ENCODE results near the gene GALNT14. TPM values are rescaled to one million over a fixed set of nuclear protein-coding genes. Genes with fewer than 3 reads are reported as not detected.
A peak's percentile ranks its signal among the peaks of the same experiment; 100 is the strongest.

Gene GALNT14
- total RNA-seq, 1 donor from 2014 or later: 0.83 TPM

GRCh38 chr2:31038385-31038784, 99.9 kb downstream of the GALNT14 start:
- DNase-seq (no peak), ATAC-seq (no peak)
- Histone ChIP-seq H3K9me3 (peaks cover 18% of the 10 kb centered on the region), H3K4me1 (no peaks in the 10 kb centered on the region), H3K4me3 (no peak overlapping the region), H3K27ac (no peak overlapping the region), H3K27me3 (ENCODE audit: low read depth) (no peaks in the 10 kb centered on the region), H3K36me3 (no peaks in the 10 kb centered on the region)
- no peak for TF ChIP-seq CTCF (IDR thresholded peaks at IDR 0.05)
- intact Hi-C loops (cut with DNase I): no loop called here

- no peak for ATAC-seq
- TF ChIP-seq CTCF (IDR thresholded peaks at IDR 0.05): no peak
- no peaks in the 10 kb centered on the region for H3K27me3 ChIP-seq (ENCODE audit: low read depth)
Observed at GRCh38 chr2:31037058-31037457, 101.2 kb downstream of the GALNT14 start.

GRCh38 chr2:31033032-31033431, 105.2 kb downstream of the GALNT14 start:
- H3K9me3 ChIP-seq: peaks cover 18% of the 10 kb centered on the region
- H3K4me1 ChIP-seq: no peaks in the 10 kb centered on the region
- intact Hi-C loops (cut with DNase I): no loop called here
- H3K4me3 ChIP-seq: no peak overlapping the region
- ATAC-seq (no peak), DNase-seq (no peak)
- H3K27ac ChIP-seq: no peak overlapping the region
- H3K27me3 ChIP-seq (ENCODE audit: low read depth): no peaks in the 10 kb centered on the region
- no peak for TF ChIP-seq CTCF (IDR thresholded peaks at IDR 0.05)
- no peaks in the 10 kb centered on the region for H3K36me3 ChIP-seq

More at GRCh38 chr2:31037058-31037457, 101.2 kb downstream of the GALNT14 start:
- no peaks in the 10 kb centered on the region for H3K36me3 ChIP-seq
- intact Hi-C loops (cut with DNase I): no loop called here
- no peak overlapping the region for H3K4me3 ChIP-seq
- H3K4me1 ChIP-seq: no peaks in the 10 kb centered on the region
- peaks cover 18% of the 10 kb centered on the region for H3K9me3 ChIP-seq
- DNase-seq: no peak
- H3K27ac ChIP-seq: no peak overlapping the region

GRCh38 chr2:31032475-31032874, 105.8 kb downstream of the GALNT14 start:
- Histone ChIP-seq H3K27me3 (ENCODE audit: low read depth) (no peaks in the 10 kb centered on the region), H3K9me3 (peaks cover 16% of the 10 kb centered on the region), H3K36me3 (no peaks in the 10 kb centered on the region), H3K4me3 (no peak overlapping the region), H3K4me1 (no peaks in the 10 kb centered on the region), H3K27ac (no peak overlapping the region)
- TF ChIP-seq CTCF (IDR thresholded peaks at IDR 0.05): no peak
- intact Hi-C loops (cut with DNase I): no loop called here
- ATAC-seq (peak in 1 of 2 donors; percentile 61), DNase-seq (no peak)

GRCh38 chr2:31031132-31031706, 107.0 kb downstream of the GALNT14 start:
- Histone ChIP-seq H3K36me3 (no peaks in the 10 kb centered on the region), H3K27ac (no peak overlapping the region), H3K4me1 (no peaks in the 10 kb centered on the region), H3K4me3 (no peak overlapping the region), H3K27me3 (ENCODE audit: low read depth) (no peaks in the 10 kb centered on the region), H3K9me3 (peaks cover 3% of the 10 kb centered on the region)
- intact Hi-C loops (cut with DNase I): no loop called here
- TF ChIP-seq CTCF (IDR thresholded peaks at IDR 0.05): no peak
- ATAC-seq: no peak
- no peak for DNase-seq
